Measurements from ENCODE around the gene MPPED2. TPM values are rescaled to one million over a fixed set of nuclear protein-coding genes. Genes with fewer than 3 reads are reported as not detected.
A peak's percentile ranks its signal among the peaks of the same experiment; 100 is the strongest.

The MPPED2 gene
- total RNA-seq, 2 donors from 2014 or later: 1.6 to 3.1 TPM

- ATAC-seq: no peak
- Histone ChIP-seq H3K9me3 (no peaks in the 10 kb centered on the region), H3K27ac (no peak overlapping the region), H3K36me3 (replicated peaks in 1 of 2; ENCODE audit: insufficient read depth in 1 of 2, low read depth in 2 of 2) (no peaks in the 10 kb centered on the region), H3K27me3 (no peaks in the 10 kb centered on the region), H3K4me3 (no peak overlapping the region), H3K4me1 (no peaks in the 10 kb centered on the region)
- no peak for DNase-seq
- TF ChIP-seq POLR2A (IDR thresholded peaks at IDR 0.05): no peak
- TF ChIP-seq, protein P1, sequence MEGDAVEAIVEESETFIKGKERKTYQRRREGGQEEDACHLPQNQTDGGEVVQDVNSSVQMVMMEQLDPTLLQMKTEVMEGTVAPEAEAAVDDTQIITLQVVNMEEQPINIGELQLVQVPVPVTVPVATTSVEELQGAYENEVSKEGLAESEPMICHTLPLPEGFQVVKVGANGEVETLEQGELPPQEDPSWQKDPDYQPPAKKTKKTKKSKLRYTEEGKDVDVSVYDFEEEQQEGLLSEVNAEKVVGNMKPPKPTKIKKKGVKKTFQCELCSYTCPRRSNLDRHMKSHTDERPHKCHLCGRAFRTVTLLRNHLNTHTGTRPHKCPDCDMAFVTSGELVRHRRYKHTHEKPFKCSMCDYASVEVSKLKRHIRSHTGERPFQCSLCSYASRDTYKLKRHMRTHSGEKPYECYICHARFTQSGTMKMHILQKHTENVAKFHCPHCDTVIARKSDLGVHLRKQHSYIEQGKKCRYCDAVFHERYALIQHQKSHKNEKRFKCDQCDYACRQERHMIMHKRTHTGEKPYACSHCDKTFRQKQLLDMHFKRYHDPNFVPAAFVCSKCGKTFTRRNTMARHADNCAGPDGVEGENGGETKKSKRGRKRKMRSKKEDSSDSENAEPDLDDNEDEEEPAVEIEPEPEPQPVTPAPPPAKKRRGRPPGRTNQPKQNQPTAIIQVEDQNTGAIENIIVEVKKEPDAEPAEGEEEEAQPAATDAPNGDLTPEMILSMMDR (IDR thresholded peaks at IDR 0.05): no peak
- intact Hi-C loops (cut with DNase I): no loop called here
- 61 to 73% methylated on average over 2 of the region's 2 CpGs for WGBS, 2 donors
These were observed 122.9 kb downstream of the MPPED2 start for GRCh38 chr11:30463266-30463665.

DNA sequence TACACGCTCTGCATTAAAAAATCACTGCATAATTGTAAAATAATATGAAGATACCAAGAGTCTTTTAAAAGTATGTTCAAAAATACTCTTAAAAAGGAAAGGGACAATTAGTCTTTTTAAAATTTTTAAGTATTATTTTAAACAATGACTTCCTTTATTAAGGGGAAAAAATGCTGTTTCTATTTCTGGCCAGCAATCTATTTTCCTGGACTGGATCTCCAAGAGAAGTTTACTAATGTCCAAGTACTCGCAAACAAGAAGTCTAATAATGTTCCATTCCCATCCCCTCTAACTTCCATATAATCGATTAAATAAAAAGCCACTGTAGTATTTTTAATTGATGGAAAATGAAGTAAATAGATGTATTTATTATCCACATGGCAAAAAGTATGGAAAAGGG lies 123.7 kb downstream of the MPPED2 start:
- no peak for DNase-seq
- H3K4me1 ChIP-seq: no peaks in the 10 kb centered on the region
- H3K27ac ChIP-seq: peak overlapping the region in 1 of 4 donors; percentile 9
- no peak for ATAC-seq
- H3K4me3 ChIP-seq: no peak overlapping the region
- no peak for TF ChIP-seq POLR2A (IDR thresholded peaks at IDR 0.05)
- TF ChIP-seq, protein P1 (IDR thresholded peaks at IDR 0.05): no peak
- H3K36me3 ChIP-seq (replicated peaks in 1 of 2; ENCODE audit: insufficient read depth in 1 of 2, low read depth in 2 of 2): no peaks in the 10 kb centered on the region
- intact Hi-C loops (cut with DNase I): no loop called here
- H3K9me3 ChIP-seq: no peaks in the 10 kb centered on the region
- H3K27me3 ChIP-seq: no peaks in the 10 kb centered on the region
- WGBS, 2 donors: 53 to 56% methylated on average over 3 of the region's 3 CpGs

GRCh38 chr11:30459821-30460220 lies 126.3 kb downstream of the MPPED2 start:
- 39 to 53% methylated on average over 3 of the region's 3 CpGs for WGBS, 2 donors
- Histone ChIP-seq H3K4me1 (no peaks in the 10 kb centered on the region), H3K27me3 (no peaks in the 10 kb centered on the region), H3K27ac (no peak overlapping the region), H3K9me3 (no peaks in the 10 kb centered on the region), H3K36me3 (replicated peaks in 1 of 2; ENCODE audit: insufficient read depth in 1 of 2, low read depth in 2 of 2) (no peaks in the 10 kb centered on the region), H3K4me3 (no peak overlapping the region)
- intact Hi-C loops (cut with DNase I): no loop called here
- DNase-seq: no peak
- TF ChIP-seq POLR2A (IDR thresholded peaks at IDR 0.05): no peak
- TF ChIP-seq, protein P1 (IDR thresholded peaks at IDR 0.05): no peak
- ATAC-seq: no peak

DNA sequence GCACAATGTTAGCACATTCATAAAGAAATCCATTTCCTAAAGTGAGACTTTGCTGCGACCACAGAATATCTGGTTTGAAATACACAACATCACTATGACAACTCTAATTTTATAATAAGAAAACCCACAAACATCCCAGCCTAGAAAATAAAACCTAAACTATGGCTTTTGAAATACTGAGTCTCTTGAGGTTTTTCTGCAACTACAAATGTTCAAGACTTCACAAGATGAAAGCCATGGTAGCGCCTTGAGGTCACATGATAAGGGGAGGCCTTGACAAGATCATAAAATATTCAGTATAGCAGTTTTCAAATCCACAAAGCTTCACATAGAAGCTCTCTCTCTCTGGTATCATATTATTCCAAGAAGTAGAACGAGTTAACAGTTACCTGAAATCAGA lies 126.8 kb downstream of the MPPED2 start:
- Histone ChIP-seq H3K4me1 (no peaks in the 10 kb centered on the region), H3K4me3 (no peak overlapping the region), H3K27ac (no peak overlapping the region), H3K36me3 (replicated peaks in 1 of 2; ENCODE audit: insufficient read depth in 1 of 2, low read depth in 2 of 2) (no peaks in the 10 kb centered on the region), H3K27me3 (no peaks in the 10 kb centered on the region), H3K9me3 (no peaks in the 10 kb centered on the region)
- DNase-seq (no peak), ATAC-seq (no peak)
- no peak for TF ChIP-seq POLR2A (IDR thresholded peaks at IDR 0.05)
- TF ChIP-seq, protein P1 (IDR thresholded peaks at IDR 0.05): no peak
- 70 to 81% methylated on average over 3 of the region's 3 CpGs for WGBS, 2 donors
- intact Hi-C loops (cut with DNase I): no loop called here

DNA sequence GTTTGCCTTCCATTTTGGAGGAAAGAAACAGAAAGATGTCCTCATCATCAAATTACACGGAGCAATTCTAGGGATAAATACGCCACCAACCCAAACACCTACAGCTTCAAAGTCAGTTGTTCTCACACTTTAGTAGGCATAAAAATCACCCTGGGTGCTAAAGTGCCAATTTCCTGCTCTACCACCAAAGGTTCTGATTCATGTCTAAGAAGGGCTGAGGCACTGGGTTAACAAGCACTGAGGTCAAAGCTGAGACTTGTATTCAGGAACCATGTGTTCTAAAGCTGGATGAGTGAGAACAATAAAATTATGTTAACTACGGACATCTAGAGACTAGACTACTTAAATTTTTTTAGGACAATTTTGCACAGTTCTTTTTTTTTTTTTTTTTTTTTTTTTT lies 127.6 kb downstream of the MPPED2 start:
- Histone ChIP-seq H3K4me1 (no peaks in the 10 kb centered on the region), H3K4me3 (no peak overlapping the region), H3K27me3 (no peaks in the 10 kb centered on the region), H3K27ac (no peak overlapping the region), H3K9me3 (no peaks in the 10 kb centered on the region), H3K36me3 (replicated peaks in 1 of 2; ENCODE audit: insufficient read depth in 1 of 2, low read depth in 2 of 2) (no peaks in the 10 kb centered on the region)
- intact Hi-C loops (cut with DNase I): no loop called here
- 77 to 82% methylated on average over 3 of the region's 3 CpGs for WGBS, 2 donors
- DNase-seq (no peak), ATAC-seq (no peak)
- TF ChIP-seq, protein P1 (IDR thresholded peaks at IDR 0.05): no peak
- TF ChIP-seq POLR2A (IDR thresholded peaks at IDR 0.05): no peak
